Measurements from ENCODE around the gene LRP1B.

DNA sequence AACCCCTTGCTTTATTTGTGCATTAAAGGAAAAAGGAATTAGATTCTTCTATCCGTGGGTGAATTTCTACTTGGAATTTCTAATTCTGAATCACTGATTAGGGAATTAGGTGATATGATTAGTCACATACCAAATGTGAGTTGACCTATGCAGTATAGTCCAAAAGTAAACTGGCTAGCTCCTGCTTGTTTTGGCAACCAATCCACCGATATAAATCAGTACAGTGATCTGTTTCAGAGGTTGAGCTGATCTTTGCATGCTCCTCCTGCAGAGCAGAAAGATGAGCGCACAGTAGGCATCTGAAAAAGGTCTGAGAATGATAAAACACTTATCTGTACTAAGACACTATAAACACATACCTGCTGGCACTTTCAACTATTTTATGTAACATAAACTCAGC, 86.6 kb downstream of the LRP1B start:
- TF ChIP-seq, protein P1, sequence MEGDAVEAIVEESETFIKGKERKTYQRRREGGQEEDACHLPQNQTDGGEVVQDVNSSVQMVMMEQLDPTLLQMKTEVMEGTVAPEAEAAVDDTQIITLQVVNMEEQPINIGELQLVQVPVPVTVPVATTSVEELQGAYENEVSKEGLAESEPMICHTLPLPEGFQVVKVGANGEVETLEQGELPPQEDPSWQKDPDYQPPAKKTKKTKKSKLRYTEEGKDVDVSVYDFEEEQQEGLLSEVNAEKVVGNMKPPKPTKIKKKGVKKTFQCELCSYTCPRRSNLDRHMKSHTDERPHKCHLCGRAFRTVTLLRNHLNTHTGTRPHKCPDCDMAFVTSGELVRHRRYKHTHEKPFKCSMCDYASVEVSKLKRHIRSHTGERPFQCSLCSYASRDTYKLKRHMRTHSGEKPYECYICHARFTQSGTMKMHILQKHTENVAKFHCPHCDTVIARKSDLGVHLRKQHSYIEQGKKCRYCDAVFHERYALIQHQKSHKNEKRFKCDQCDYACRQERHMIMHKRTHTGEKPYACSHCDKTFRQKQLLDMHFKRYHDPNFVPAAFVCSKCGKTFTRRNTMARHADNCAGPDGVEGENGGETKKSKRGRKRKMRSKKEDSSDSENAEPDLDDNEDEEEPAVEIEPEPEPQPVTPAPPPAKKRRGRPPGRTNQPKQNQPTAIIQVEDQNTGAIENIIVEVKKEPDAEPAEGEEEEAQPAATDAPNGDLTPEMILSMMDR (IDR thresholded peaks at IDR 0.05): no peak
- no peak for TF ChIP-seq EZH2 (IDR thresholded peaks at IDR 0.05; ENCODE audit: borderline replicate concordance, insufficient read depth, low read depth, low read length, poor library complexity, severe bottlenecking)
